Lower leg skin (tissue), 3 donors: Measurements from ENCODE around the gene RASA1.

Experiments used
- POLR2A ChIP-seq, 2 donors: fragments of 450-650 bp; IDR thresholded peaks; one replicate each; pipeline ENCODE4 v1.6.1; 2016 to 2017; ENCODE audit warnings: antibody characterized with exemption in 2 of 2, mild to moderate bottlenecking in 1 of 2, moderate library complexity in 1 of 2
- TF ChIP-seq, protein P1 (sequence below), 3 donors: fragments of 450-650 bp; IDR thresholded peaks; one replicate each; pipeline ENCODE4 v1.5.1; 2016; ENCODE audit warnings: antibody characterized with exemption in 3 of 3, mild to moderate bottlenecking in 3 of 3, moderate library complexity in 2 of 3

DNA sequence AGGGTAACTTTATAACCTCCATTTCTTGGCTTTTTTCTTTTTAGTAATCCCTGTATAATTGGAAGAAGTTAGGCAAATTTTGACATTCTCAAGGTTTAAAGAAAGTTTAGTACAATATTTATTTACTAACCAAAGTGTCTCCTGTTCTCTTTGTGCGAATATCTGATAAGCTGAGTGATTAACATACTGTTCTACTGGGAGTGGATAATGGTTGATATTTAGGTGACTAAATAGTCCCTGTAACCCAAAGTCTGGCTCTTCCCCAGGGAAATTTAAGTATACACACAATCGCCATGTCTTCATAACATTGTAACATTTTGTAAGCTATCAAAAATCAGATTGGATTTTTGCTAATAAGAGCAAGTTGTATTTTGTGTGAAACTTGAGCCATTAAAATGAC is 105.0 kb downstream of the RASA1 start:
- TF ChIP-seq POLR2A (IDR thresholded peaks at IDR 0.05): no peak
- TF ChIP-seq, protein P1, sequence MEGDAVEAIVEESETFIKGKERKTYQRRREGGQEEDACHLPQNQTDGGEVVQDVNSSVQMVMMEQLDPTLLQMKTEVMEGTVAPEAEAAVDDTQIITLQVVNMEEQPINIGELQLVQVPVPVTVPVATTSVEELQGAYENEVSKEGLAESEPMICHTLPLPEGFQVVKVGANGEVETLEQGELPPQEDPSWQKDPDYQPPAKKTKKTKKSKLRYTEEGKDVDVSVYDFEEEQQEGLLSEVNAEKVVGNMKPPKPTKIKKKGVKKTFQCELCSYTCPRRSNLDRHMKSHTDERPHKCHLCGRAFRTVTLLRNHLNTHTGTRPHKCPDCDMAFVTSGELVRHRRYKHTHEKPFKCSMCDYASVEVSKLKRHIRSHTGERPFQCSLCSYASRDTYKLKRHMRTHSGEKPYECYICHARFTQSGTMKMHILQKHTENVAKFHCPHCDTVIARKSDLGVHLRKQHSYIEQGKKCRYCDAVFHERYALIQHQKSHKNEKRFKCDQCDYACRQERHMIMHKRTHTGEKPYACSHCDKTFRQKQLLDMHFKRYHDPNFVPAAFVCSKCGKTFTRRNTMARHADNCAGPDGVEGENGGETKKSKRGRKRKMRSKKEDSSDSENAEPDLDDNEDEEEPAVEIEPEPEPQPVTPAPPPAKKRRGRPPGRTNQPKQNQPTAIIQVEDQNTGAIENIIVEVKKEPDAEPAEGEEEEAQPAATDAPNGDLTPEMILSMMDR (IDR thresholded peaks at IDR 0.05): no peak
